Measurements from ENCODE around the gene TREX2.

DNA sequence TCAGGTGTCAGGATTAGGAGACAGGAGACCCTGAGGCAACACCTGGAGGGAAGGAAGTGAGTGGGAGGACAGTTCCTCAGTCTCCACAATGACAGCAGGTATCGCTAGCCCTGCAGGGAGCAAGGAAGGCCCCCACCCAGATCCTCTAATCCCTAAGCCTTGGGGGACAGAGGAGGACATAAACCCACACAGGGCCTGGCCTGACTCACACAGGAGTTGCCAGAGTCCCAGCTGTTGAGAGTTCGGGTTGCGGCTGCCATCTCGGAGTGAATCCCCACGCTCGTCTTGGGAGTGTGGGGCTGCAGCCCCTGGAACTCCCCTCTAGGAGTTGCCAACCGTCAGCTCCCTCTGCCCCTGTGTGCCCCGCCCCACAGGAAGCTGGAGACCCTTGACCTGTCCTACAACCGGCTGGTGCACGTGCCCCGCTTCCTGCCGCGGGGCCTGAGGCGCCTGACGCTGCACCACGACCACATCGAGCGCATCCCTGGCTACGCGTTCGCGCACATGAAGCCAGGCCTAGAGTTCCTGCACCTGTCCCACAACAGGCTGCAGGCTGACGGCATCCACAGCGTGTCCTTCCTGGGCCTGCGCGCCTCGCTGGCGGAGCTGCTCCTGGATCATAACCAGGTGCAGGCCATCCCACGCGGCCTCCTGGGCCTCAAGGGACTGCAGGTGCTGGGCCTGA lies 39.7 kb upstream of the TREX2 start:
- TF ChIP-seq TCF12 (IDR thresholded peaks at IDR 0.05) = no peak
- TF ChIP-seq, protein P1, sequence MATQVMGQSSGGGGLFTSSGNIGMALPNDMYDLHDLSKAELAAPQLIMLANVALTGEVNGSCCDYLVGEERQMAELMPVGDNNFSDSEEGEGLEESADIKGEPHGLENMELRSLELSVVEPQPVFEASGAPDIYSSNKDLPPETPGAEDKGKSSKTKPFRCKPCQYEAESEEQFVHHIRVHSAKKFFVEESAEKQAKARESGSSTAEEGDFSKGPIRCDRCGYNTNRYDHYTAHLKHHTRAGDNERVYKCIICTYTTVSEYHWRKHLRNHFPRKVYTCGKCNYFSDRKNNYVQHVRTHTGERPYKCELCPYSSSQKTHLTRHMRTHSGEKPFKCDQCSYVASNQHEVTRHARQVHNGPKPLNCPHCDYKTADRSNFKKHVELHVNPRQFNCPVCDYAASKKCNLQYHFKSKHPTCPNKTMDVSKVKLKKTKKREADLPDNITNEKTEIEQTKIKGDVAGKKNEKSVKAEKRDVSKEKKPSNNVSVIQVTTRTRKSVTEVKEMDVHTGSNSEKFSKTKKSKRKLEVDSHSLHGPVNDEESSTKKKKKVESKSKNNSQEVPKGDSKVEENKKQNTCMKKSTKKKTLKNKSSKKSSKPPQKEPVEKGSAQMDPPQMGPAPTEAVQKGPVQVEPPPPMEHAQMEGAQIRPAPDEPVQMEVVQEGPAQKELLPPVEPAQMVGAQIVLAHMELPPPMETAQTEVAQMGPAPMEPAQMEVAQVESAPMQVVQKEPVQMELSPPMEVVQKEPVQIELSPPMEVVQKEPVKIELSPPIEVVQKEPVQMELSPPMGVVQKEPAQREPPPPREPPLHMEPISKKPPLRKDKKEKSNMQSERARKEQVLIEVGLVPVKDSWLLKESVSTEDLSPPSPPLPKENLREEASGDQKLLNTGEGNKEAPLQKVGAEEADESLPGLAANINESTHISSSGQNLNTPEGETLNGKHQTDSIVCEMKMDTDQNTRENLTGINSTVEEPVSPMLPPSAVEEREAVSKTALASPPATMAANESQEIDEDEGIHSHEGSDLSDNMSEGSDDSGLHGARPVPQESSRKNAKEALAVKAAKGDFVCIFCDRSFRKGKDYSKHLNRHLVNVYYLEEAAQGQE (IDR thresholded peaks at IDR 0.05; ENCODE audit: low read depth, low read length) = no peak
